ENCODE data around the gene MRPL41. TPM values are rescaled to one million over a fixed set of nuclear protein-coding genes. Genes with fewer than 3 reads are reported as not detected.
"Not testable (repeated sequence)": the region's sequence is repeated elsewhere in the genome, so short reads cannot be mapped to it uniquely, and the experiment has no call there.

The MRPL41 gene
- total and polyA plus RNA-seq, 11 donors, result 118 to 847 (median 196) TPM

DNA sequence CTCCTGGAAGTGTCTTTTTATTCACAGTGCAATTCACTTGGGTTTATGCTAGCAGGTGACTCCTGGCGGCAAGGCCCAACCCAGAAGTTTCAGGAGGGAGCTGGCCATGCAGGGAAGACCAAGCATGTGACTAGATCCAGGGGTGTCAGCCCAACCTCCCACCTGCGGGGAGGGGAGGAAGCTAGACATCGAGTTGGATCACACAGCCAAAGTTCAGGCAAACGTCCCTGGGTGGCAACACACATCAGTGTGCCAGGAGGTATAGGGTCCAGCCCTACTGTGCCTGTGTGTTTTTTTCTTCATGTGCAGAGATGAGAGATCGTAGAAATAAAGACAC lies 26.7 kb upstream of the MRPL41 start:
- Histone ChIP-seq H3K9me3 (no peaks in the 10 kb centered on the region), H3K27me3 (no peaks in the 10 kb centered on the region), H3K36me3 (peaks cover 0 to 6% (median 0%) of the 10 kb centered on the region in 9 donors), H3K27ac (no peak overlapping the region), H3K4me1 (no peaks in the 10 kb centered on the region), H3K4me3 (no peak overlapping the region)
- no peak for DNase-seq
- WGBS, 4 donors, result 76 to 88% (median 81%) methylated on average over 4 to 5 of the region's 5 CpGs
- TF ChIP-seq POLR2A (IDR thresholded peaks at IDR 0.05), result no peak
- TF ChIP-seq, protein P1, sequence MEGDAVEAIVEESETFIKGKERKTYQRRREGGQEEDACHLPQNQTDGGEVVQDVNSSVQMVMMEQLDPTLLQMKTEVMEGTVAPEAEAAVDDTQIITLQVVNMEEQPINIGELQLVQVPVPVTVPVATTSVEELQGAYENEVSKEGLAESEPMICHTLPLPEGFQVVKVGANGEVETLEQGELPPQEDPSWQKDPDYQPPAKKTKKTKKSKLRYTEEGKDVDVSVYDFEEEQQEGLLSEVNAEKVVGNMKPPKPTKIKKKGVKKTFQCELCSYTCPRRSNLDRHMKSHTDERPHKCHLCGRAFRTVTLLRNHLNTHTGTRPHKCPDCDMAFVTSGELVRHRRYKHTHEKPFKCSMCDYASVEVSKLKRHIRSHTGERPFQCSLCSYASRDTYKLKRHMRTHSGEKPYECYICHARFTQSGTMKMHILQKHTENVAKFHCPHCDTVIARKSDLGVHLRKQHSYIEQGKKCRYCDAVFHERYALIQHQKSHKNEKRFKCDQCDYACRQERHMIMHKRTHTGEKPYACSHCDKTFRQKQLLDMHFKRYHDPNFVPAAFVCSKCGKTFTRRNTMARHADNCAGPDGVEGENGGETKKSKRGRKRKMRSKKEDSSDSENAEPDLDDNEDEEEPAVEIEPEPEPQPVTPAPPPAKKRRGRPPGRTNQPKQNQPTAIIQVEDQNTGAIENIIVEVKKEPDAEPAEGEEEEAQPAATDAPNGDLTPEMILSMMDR (IDR thresholded peaks at IDR 0.05), result no peak
- intact Hi-C loops (cut with DNase I), result loop anchor here in 7 of 10 donors (5.0 to 10.0 kb wide), 6 partner anchors 100 to 240 kb away; partner anchors contain the start of genes EXD3 (in 3 of the 7) and NOXA1 (in 3 of the 7)
- ATAC-seq, result no peak

DNA sequence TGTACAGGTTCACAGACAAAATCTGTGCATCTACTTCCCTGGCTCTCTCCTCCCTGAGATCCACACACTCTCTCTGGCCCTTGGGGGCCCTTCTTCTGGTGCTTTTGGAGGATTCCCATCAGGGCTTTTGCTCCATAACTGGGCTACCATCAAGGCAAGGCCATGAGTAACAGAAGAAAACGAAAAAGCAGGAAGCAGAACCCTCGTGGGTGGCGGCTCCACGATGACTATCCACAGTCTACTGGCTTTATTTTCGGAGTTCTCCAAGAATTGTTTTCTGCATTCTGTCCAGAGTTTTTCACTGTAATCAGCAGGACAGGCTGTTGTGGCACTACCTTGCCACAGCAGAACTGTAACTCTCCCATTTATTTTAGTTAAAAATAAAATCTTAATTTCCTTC lies 21.3 kb upstream of the MRPL41 start:
- 68 to 73% (median 72%) methylated on average over 5 of the region's 5 CpGs for WGBS, 4 donors
- Histone ChIP-seq H3K36me3 (no peaks in the 10 kb centered on the region), H3K9me3 (no peaks in the 10 kb centered on the region), H3K27me3 (no peaks in the 10 kb centered on the region), H3K4me3 (no peak overlapping the region), H3K4me1 (peaks cover 0 to 9% (median 6%) of the 10 kb centered on the region in 12 donors), H3K27ac (no peak overlapping the region)
- DNase-seq (no peak), ATAC-seq (no peak)
- intact Hi-C loops (cut with DNase I), result no loop called here
- TF ChIP-seq, protein P1 (IDR thresholded peaks at IDR 0.05), result no peak
- no peak for TF ChIP-seq POLR2A (IDR thresholded peaks at IDR 0.05)

DNA sequence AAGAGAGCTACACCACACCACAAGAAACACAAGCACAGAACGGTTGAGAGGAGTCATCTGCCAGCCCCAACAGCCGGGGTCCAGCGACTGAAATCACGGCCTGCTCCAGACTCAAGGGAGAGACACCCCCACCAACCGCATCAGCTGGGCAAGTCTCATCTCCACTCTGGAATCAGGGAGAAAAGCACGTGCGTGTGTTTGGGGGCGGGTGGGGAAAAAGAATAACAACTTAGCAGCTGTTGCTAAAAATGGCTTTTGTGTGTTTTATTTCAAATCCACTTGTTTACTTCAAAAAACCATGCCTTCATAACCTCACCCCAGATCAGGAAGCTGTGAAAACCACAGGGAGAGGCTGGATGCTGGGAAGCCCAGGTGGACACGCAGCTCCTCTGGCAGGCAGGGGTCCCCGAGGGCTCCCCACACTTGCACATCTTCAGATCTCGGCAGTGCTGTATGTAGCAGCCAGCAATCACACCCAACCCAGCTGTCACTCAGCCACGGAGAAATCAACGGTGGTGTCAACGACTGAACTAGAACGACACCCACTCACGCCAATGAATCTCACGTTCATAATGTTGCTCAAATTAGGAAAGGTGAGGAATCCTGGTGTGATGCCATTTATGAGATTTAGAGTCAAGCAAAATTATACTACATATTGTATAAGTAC lies 20.4 kb upstream of the MRPL41 start:
- H3K27me3 ChIP-seq, result no peaks in the 10 kb centered on the region
- no peaks in the 10 kb centered on the region for H3K9me3 ChIP-seq
- intact Hi-C loops (cut with DNase I), result no loop called here
- no peak overlapping the region for H3K27ac ChIP-seq
- H3K4me3 ChIP-seq, result no peak overlapping the region
- no peaks in the 10 kb centered on the region for H3K36me3 ChIP-seq
- no peak for DNase-seq
- peaks cover 0 to 10% (median 6%) of the 10 kb centered on the region in 12 donors for H3K4me1 ChIP-seq
- no peak for TF ChIP-seq POLR2A (IDR thresholded peaks at IDR 0.05)
- TF ChIP-seq, protein P1 (IDR thresholded peaks at IDR 0.05), result no peak
- ATAC-seq, result peak in 1 of 4 donors; percentile 18
- 69 to 78% (median 72%) methylated on average over 17 of the region's 17 CpGs for WGBS, 4 donors

DNA sequence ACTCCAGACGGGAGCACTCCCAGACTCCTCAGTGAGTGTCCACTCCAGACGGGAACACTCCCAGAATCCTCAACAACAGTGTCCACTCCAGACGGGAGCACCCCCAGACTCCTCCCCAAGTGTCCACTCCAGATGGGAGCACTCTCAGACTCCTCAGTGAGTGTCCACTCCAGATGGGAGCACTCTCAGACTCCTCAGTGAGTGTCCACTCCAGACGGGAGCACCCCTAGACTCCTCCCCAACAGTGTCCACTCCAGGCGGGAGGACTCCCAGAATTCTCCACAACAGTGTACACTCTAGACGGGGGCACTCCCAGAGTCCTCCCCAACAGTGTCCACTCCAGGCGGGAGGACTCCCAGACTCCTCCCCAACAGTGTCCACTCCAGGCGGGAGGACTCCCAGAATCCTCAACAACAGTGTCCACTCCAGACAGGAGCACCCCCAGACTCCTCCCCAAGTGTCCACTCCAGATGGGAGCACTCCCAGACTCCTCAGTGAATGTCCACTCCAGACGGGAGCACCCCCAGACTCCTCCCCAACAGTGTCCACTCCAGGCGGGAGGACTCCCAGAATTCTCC lies 18.7 kb upstream of the MRPL41 start:
- H3K4me3 ChIP-seq; ATAC-seq; intact Hi-C loops (cut with DNase I); H3K27me3 ChIP-seq; H3K27ac ChIP-seq; H3K36me3 ChIP-seq; H3K9me3 ChIP-seq; H3K4me1 ChIP-seq: not testable (repeated sequence)
- WGBS, 4 donors, result 79 to 91% (median 86%) methylated on average over 10 of the region's 10 CpGs
- peak in 1 of 5 donors; percentile 9 for DNase-seq
